NCI-H446 (cell line): Measurements from ENCODE around the gene BLID.

ENCODE experiments used
- DNase-seq, 2 experiments: peaks; one replicate each; lab custom pipeline; 2025; lab: John Stamatoyannopoulos, UW

Gene BLID

DNA sequence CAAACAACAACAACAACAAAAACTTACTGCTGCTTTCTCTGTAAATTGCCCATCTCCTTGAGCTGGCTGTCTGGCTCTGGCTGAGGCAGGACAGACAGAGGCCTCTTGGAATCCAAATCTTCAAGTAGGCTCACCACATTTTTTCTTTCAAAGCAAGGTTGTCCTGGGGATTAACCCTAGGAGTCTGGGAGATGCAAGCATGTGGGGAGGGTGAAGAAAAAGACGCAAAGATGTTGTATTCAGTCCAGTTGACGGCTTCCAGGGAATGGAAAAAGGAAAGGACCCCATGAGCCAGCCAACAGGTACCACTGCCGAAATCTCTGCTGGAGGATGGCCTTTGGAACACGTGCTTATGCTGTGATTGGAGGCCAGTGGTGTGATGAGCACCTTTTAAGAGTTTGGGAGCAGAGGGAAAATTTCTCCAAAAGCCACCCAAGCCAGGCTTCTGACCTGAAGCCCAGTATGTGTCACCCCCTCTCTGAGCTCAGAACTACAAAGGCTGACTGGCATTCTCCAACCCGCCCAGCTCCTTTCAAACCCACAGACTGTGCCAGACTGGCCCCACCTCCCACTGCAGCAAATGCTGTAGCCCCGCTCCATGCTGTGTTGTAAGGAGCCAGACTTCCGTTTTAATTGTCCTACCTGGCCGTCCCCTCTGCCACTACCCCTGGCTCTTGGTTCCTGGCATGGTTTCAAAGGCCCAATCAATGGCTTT lies 10.8 kb downstream of the BLID start:
- no peak for DNase-seq

- no peak for DNase-seq
These were observed 11.7 kb downstream of the BLID start for GRCh38 chr11:122104341-122104740.

- DNase-seq: no peak
These were observed 12.3 kb downstream of the BLID start for GRCh38 chr11:122103726-122104125.

- no peak for DNase-seq
These were observed 12.7 kb downstream of the BLID start for GRCh38 chr11:122103321-122103720.

DNA sequence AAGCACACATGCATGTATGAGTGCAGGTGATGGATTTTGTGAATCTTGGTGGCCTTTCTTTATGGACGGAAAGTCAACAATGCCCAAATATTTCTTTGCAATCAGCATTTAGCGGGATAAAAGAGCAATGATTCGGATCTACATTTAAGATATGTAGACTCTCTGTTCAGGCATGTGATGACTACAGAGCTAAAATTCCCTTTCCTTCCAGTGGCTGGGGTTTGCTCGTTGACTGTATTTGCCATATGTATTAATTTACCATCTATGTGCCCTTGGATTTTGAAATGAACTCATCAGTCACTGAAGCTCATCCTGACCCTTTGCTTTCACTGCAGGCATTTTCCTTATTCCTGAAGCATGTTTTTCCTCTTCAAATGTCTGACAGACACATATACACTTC lies 13.6 kb downstream of the BLID start:
- DNase-seq: no peak

DNA sequence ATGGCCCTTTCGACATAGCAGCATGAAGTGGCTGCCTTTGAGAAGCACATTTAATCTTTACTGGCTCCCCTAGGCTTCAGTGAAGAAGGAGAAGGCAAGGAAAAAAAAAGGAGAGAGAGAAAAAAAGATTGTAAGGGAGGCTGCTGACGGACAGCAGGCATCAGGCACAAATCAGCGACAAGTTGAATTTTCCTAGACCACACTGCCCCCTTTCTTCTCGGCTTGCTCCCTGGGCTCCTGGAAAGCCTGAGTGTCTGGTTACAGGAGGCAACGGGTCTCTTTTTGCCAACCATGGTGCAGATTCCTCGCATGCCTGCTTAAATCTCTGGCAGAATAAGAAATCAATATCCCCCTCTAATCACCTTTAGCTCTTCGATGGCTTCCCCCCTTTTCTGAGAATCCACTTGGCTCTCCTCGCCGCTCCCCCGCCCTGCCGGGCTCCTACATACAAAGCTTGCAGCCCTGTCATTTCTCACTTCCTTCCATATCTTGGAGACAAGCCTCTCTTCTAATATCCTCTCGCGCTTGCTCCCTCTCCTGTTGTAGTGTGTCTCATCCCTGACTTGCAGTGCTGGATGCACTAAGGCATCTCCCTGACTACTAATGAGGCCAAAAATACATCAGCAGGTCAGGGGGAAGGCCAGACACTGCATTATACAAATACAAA lies 14.3 kb downstream of the BLID start:
- no peak for DNase-seq

- DNase-seq: no peak
These were observed 15.3 kb downstream of the BLID start for GRCh38 chr11:122100756-122101080.

DNA sequence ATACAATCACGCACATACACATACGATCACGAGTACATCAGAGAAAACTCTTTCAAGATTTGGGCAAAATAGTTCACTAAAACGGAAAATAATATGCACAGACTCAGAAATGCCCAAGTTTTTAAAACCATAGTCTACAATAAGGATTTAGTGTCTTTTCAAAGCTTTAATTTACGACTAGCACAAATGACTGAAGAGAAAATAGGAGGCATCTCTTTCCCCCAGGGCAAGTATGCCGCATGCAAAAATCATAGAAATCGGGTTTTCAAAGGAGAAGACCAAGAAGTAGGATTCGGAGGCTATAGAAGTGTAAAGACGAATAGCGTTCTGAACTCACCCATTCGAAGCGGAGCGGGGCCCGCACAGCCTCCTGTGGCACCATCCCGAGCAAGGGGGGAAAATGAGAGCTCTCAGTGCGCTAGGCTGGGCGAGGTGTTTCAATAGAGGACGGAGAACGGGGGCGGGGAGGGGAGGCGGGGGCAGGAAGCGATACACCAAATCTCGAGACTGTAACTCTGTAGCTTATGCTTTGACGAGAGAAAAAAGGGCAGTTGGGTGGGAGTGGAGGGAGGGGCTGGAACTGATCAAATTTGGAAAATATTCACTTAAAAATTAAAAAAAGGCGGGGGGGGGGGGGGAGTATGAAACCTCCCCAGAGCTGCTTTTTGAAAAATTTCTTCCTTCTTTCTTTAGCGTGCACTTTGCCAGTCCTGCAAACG lies 15.8 kb downstream of the BLID start:
- DNase-seq: no peak

- DNase-seq: no peak
These were observed 16.5 kb downstream of the BLID start for GRCh38 chr11:122099374-122100036.

DNA sequence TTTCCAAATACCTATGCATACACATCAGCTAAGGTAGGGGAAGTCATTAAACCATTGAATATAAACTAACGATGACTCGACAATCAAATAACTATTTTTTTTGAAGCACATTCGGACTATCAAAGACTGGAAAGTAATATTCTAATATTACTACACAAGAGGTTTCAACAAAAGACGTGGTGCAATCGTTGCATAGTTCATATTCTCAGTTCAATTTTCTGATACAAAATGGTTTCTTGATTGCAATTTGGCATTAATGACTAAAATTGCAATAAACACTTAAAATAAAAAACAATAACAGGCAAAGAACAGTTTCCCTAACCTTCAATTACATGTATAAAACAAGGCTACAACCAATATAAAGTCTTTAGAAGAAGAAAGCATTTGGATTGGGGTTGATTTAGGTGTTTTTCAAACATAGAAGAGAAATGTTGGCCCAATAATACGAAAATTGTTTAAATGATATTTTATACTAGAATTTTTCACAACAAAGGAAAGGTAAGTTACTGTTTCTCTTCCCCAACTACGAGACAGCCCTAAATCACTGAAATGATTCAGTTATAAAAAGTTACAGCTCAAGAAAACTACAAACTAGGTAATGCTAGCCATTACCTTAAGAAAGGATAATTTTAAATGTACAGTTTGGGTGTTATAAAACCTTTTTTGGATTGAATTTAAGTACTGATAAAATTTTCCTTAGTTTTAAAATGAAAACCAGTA lies 17.6 kb downstream of the BLID start:
- DNase-seq: no peak

GRCh38 chr11:122097419-122098001 lies 18.5 kb downstream of the BLID start:
- no peak for DNase-seq

- no peak for DNase-seq
These were observed 19.5 kb downstream of the BLID start for GRCh38 chr11:122096272-122097112.

DNA sequence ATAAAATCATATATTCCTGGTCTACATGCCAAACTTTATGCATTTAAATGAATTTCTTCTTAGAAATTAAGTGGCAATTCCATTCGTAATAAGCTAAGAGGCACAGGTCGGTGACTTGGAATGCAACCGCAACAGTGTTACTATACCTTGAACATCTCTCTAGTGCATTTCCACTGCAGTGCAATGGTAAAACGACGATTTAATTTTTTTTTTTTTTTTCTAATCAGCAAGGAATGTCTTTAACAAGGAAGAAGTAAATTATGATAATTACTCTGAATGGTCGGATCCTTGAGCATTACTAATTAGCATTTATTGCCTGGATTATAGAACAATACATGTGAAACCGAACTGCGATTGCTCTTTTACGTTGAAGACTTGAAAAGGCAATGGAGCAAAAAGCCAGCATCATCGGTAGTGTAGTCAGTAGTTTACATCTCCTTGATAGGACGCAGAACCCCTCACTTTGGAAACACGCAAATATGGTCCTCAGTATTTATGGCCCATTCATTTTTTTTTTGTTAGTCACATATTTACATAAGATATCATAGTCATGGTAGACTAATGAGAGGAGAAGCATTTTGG lies 20.2 kb downstream of the BLID start:
- no peak for DNase-seq

DNA sequence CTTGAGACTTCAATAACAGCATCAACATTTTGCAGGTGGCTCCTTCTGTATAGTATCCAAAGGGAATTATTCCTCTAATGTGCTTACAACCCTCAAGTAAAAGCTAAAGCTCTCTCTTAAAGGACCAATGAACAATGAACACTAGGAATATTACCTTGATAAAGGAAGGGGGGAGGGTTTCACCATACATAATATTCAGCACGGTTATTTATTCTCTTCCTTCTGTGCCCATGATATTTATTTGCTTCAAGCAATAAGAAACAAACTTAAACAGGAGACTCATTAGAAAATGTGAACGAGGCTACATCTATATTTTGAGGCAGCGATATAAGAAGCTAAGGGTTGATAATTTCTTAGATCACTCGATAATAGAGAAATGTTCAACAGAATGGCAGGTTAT lies 21.2 kb downstream of the BLID start:
- DNase-seq: no peak

DNA sequence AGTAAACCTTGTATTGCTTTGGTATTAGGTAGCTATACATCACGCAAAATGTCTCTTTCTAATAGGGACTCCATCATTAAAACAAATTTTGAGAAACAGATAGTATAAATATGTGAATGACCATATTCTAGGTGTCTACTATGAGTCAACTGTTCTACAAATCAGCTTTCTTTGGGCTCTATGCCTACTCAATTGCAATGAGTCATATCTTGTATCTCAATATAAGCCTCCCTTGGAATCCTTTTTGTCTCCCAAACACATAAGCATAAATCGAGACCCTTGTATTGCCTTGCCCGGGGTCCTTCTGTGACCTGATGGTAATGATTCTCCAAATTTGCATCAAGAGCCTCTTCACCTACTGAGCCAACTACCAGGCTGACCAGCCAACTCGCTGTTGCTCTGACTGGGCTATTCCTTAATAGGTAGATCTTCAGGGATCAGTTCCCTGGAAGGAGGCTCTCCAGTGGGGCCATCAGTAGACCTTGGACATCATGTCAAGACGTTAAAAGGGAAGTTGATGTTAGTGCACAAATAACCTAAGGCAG lies 22.2 kb downstream of the BLID start:
- DNase-seq: no peak

DNA sequence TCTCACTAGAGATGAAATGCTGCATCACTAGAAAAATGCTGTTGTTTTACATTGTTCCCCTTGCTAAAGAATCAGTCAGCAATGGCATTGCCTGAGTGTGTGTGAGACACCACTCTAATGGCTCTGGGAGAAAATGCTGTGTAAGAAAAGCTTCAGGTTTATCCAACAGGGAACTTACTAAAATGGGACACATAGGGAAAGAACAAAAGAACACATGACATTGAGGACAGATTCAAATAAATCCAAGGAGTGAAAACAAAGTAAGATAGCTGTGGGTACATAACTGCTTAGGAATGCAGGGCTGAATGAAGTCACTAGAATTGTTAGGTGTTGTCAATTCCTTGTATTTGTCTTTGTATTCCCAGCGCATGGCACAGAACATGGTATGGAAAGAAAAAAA lies 24.2 kb downstream of the BLID start:
- no peak for DNase-seq

GRCh38 chr11:122089111-122089510 lies 26.9 kb downstream of the BLID start:
- no peak for DNase-seq

DNA sequence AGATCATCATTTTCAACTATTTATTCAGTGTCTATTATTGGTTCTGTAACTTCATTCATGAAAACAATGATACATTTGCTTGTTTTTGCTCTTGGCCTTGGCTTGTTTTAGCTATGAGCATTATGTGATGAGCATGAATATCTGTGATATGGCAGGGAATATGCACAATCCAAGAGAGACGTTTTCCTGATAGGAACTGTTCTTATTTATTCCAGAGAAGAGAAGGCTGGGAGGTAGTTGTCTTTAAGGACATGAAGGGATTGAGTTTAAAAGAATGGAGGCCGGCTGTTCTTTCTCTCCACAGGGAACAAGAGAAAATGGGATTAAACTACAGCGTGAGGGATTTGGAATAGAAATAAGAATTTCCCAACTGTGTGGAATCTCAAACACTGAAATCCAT lies 30.3 kb downstream of the BLID start:
- no peak for DNase-seq

DNA sequence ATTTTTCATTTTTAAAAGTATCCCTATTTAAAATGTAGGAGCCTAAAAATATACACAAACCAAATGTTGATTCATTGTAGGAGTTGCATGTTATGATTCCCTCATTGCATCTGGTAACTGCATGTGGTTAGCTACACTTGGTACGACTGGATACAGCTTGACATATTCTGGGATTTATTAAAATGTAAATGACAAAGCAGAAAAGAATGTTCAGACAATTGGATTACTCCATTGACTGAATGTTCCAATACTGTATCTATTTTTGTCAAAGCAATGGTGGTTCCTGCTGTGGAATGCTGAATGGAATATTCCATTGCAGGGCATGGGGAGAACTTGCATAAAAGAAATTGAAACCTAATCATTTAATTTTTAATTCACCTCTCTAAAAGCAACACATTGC lies 30.8 kb downstream of the BLID start:
- no peak for DNase-seq

GRCh38 chr11:122082205-122082604 lies 33.8 kb downstream of the BLID start:
- DNase-seq: no peak
